Adrenal gland (tissue), 12 donors: ENCODE data around the gene TCERG1L. TPM values are rescaled to one million over a fixed set of nuclear protein-coding genes. Genes with fewer than 3 reads are reported as not detected.

Source experiments
- DNase-seq, 7 donors: peaks; one replicate each; pipeline ENCODE4 v3.0.0-alpha.2; 2019 to 2020
- H3K27ac ChIP-seq, 5 donors: fragments of 200-600 bp; sonication (generic) in 4 of 5; 1 replicate in 3 of 5; 2 replicates in 2 of 5; pipeline versions ENCODE4 v1.5.1 to v1.8.0; 2016 to 2020; ENCODE audit warnings: mild to moderate bottlenecking in 1 of 5
- H3K27me3 ChIP-seq: fragments of 200-600 bp; 2 replicates; pipeline ENCODE4 v1.8.0; 2021
- H3K36me3 ChIP-seq, 2 donors: fragments of 200-600 bp; replicated peaks in 1 of 2; 1 replicate in 1 of 2; 2 replicates in 1 of 2; pipeline versions ENCODE4 v1.5.1 to v1.8.0; 2018 to 2022
- H3K4me1 ChIP-seq, 2 donors: fragments of 200-600 bp; replicated peaks in 1 of 2; 1 replicate in 1 of 2; 2 replicates in 1 of 2; pipeline versions ENCODE4 v1.5.1 to v1.8.0; 2018 to 2021
- H3K4me3 ChIP-seq, 4 donors: fragments of 200-600 bp; sonication (generic) in 3 of 4; one replicate each; pipeline ENCODE4 v1.5.1; 2016 to 2018
- H3K9me3 ChIP-seq, 3 donors: fragments of 200-600 bp; sonication (generic) in 1 of 3; replicated peaks in 1 of 3; 1 replicate in 2 of 3; 2 replicates in 1 of 3; pipeline versions ENCODE4 v1.5.1 to v1.8.0; 2016 to 2021
- CTCF ChIP-seq, 6 experiments: fragments of 450-650 bp in 4 of 6; fragments of 200-600 bp in 2 of 6; sonication (generic) in 1 of 6; IDR thresholded peaks; 1 replicate in 5 of 6; 2 replicates in 1 of 6; pipeline versions ENCODE4 v1.5.1 to v1.8.0; 2016 to 2021; ENCODE audit warnings: antibody characterized with exemption in 6 of 6, mild to moderate bottlenecking in 2 of 6, moderate library complexity in 1 of 6
- POLR2A ChIP-seq, 2 donors: fragments of 450-650 bp; IDR thresholded peaks; one replicate each; pipeline ENCODE4 v1.6.1; 2017; ENCODE audit warnings: antibody characterized with exemption in 2 of 2, mild to moderate bottlenecking in 2 of 2, moderate library complexity in 1 of 2
- WGBS, 4 donors: extraction: QIAGEN DNeasy Blood & Tissue Kit in 2 of 4; methylation state at CpG; one replicate each; pipeline versions ENCODE4 v1.1.5 to v1.1.7; 2013 to 2017; 5-methylcytosine and 5-hydroxymethylcytosine counted together
- intact Hi-C, 2 donors: fragments of 100-400 bp; cut with DNase I; formaldehyde crosslinking; loops; one replicate each; pipeline versions ENCODE4 v1.14.1 to v1.15.0; 2022 to 2023
- polyA plus RNA-seq, 3 donors: library from polyadenylated mRNA; stranded (reverse); fragments of 200-250 nt in 2 of 3; fragments of 350-450 nt in 1 of 3; fragmentation: Illumina TruSeq in 1 of 3; extraction: RNeasy Lipid Tissue Mini Kit (QIAGEN cat#74804) in 1 of 3; gene quantifications; one replicate each; pipeline ENCODE4 v1.2.3, GENCODE V29; 2013 to 2014
- total RNA-seq, 9 donors: library from RNA; depleted of rRNA in 4 of 9; stranded (reverse); fragments of >200 nt in 4 of 9; fragments of 120-200 nt in 1 of 9; fragmentation: NEBNext Ultra II Directional in 1 of 9; extraction: Animal tissue kit (Norgen Biotek cat#: 25700) in 1 of 9; gene quantifications; one replicate each; pipeline versions ENCODE4 v1.1.0 to v1.2.4, GENCODE V29; 2013 to 2023
- donor health status: healthy with polysubstance abuse.
- donor health status: Bipolar disorder and iron deficiency.
- donor health status: DM: yes; HTN: yes; CAD: no.
- donor health status: DM: no; HTN: no; CAD: no.
- donor health status: DM: no; HTN: no; CAD: no.
- donor health status: DM: yes; HTN: yes; CAD: no.

Gene TCERG1L
- total and polyA plus RNA-seq, 12 donors: 0.17 to 3.4 (median 0.97) TPM

- WGBS, 4 donors: 86 to 93% (median 90%) methylated on average over 22 of the region's 22 CpGs
- Histone ChIP-seq H3K4me1 (no peaks in the 10 kb centered on the region), H3K27me3 (no peaks in the 10 kb centered on the region), H3K36me3 (no peaks in the 10 kb centered on the region), H3K9me3 (no peaks in the 10 kb centered on the region), H3K4me3 (no peak overlapping the region), H3K27ac (no peak overlapping the region)
- TF ChIP-seq CTCF (IDR thresholded peaks at IDR 0.05): no peak
- no peak for TF ChIP-seq POLR2A (IDR thresholded peaks at IDR 0.05)
- DNase-seq: no peak
- intact Hi-C loops: no loop called here
These were observed 57.3 kb downstream of the TCERG1L start for GRCh38 chr10:131253931-131254858.

- intact Hi-C loops: no loop called here
- TF ChIP-seq CTCF (IDR thresholded peaks at IDR 0.05) (no peak), POLR2A (IDR thresholded peaks at IDR 0.05) (no peak)
- WGBS, 4 donors: 80 to 92% (median 87%) methylated on average over 19 to 21 of the region's 21 CpGs
- Histone ChIP-seq H3K27me3 (no peaks in the 10 kb centered on the region), H3K4me3 (no peak overlapping the region), H3K4me1 (no peaks in the 10 kb centered on the region), H3K9me3 (no peaks in the 10 kb centered on the region), H3K27ac (no peak overlapping the region), H3K36me3 (no peaks in the 10 kb centered on the region)
- DNase-seq: no peak
These were observed 58.8 kb downstream of the TCERG1L start for GRCh38 chr10:131252567-131253276.

GRCh38 chr10:131251146-131251541 is 60.4 kb downstream of the TCERG1L start:
- Histone ChIP-seq H3K27ac (no peak overlapping the region), H3K4me1 (no peaks in the 10 kb centered on the region), H3K36me3 (no peaks in the 10 kb centered on the region), H3K27me3 (no peaks in the 10 kb centered on the region), H3K9me3 (no peaks in the 10 kb centered on the region), H3K4me3 (no peak overlapping the region)
- no peak for DNase-seq
- intact Hi-C loops: no loop called here
- TF ChIP-seq CTCF (IDR thresholded peaks at IDR 0.05): no peak
- TF ChIP-seq POLR2A (IDR thresholded peaks at IDR 0.05): no peak
- WGBS, 4 donors: 42 to 49% (median 44%) methylated on average over 5 to 6 of the region's 6 CpGs

- no peak overlapping the region for H3K27ac ChIP-seq
- no peak overlapping the region for H3K4me3 ChIP-seq
- TF ChIP-seq CTCF (IDR thresholded peaks at IDR 0.05) (no peak), POLR2A (IDR thresholded peaks at IDR 0.05) (no peak)
- no peaks in the 10 kb centered on the region for H3K27me3 ChIP-seq
- intact Hi-C loops: no loop called here
- no peaks in the 10 kb centered on the region for H3K9me3 ChIP-seq
- WGBS, 4 donors: 60 to 70% (median 65%) methylated on average over 17 to 18 of the region's 18 CpGs
- no peaks in the 10 kb centered on the region for H3K4me1 ChIP-seq
- no peaks in the 10 kb centered on the region for H3K36me3 ChIP-seq
- DNase-seq: no peak
These were observed 60.9 kb downstream of the TCERG1L start for GRCh38 chr10:131250454-131251145.
